Smooth muscle cell (in vitro differentiated cells): Measurements from ENCODE around the gene RSPH1. TPM values are rescaled to one million over a fixed set of nuclear protein-coding genes. Genes with fewer than 3 reads are reported as not detected.

Experiments used
- DNase-seq: peaks from one replicate; lab custom pipeline; 2025; ENCODE audit not compliant: unreplicated experiment; lab: John Stamatoyannopoulos, UW
- H2AFZ ChIP-seq: fragments of 200-600 bp; sonication (generic); 2 replicates; pipeline ENCODE4 v1.6.0; 2016; ENCODE audit warnings: antibody characterized with exemption, low read depth, mild to moderate bottlenecking
- H3F3A ChIP-seq: fragments of 200-600 bp; sonication (generic); 2 replicates; pipeline ENCODE4 v1.6.0; 2017; ENCODE audit warnings: antibody characterized with exemption, low read depth
- H3K27ac ChIP-seq: fragments of 200-600 bp; sonication (generic); 2 replicates; pipeline ENCODE4 v1.5.1; 2016; ENCODE audit warnings: low read depth, mild to moderate bottlenecking
- H3K27me3 ChIP-seq: fragments of 200-600 bp; sonication (generic); 2 replicates; pipeline ENCODE4 v1.6.1; 2016; ENCODE audit warnings: low read depth, mild to moderate bottlenecking
- H3K36me3 ChIP-seq: fragments of 200-600 bp; sonication (generic); 2 replicates; pipeline ENCODE4 v1.5.1; 2016; ENCODE audit warnings: low read depth
- H3K4me1 ChIP-seq: fragments of 200-600 bp; sonication (generic); 2 replicates; pipeline ENCODE4 v1.5.1; 2016; ENCODE audit warnings: low read depth
- H3K4me2 ChIP-seq: fragments of 200-600 bp; sonication (generic); 2 replicates; pipeline ENCODE4 v1.6.0; 2016; ENCODE audit warnings: mild to moderate bottlenecking
- H3K4me3 ChIP-seq: fragments of 200-600 bp; sonication (generic); 2 replicates; pipeline ENCODE4 v1.5.1; 2016; ENCODE audit warnings: mild to moderate bottlenecking
- H3K79me2 ChIP-seq: fragments of 200-600 bp; sonication (generic); 2 replicates; pipeline ENCODE4 v1.6.0; 2016; ENCODE audit warnings: low read depth, mild to moderate bottlenecking
- H3K9ac ChIP-seq: fragments of 200-600 bp; sonication (generic); 2 replicates; pipeline ENCODE4 v1.6.0; 2016; ENCODE audit warnings: low read depth
- H3K9me3 ChIP-seq: fragments of 200-600 bp; sonication (generic); replicated peaks from 2 replicates; pipeline ENCODE4 v1.5.1; 2016; ENCODE audit warnings: low read depth
- H4K20me1 ChIP-seq: fragments of 200-600 bp; sonication (generic); 2 replicates; pipeline ENCODE4 v1.6.0; 2016; ENCODE audit warnings: low read depth
- CTCF ChIP-seq: fragments of 200-600 bp; sonication (generic); IDR thresholded peaks from 2 replicates; pipeline ENCODE4 v1.5.1; 2017; ENCODE audit warnings: borderline replicate concordance, mild to moderate bottlenecking, antibody characterized with exemption; ENCODE audit not compliant: insufficient read depth, poor library complexity, severe bottlenecking
- WGBS: methylation state at CpG from one replicate; pipeline ENCODE4 v1.1.7; 2016; ENCODE audit warnings: low lambda C conversion rate; 5-methylcytosine and 5-hydroxymethylcytosine counted together
- polyA plus RNA-seq: library from polyadenylated mRNA; unstranded; fragments of >200 nt; fragmentation: Nextera tagmentation; extraction: Ambion mirVana; gene quantifications from 2 replicates; pipeline ENCODE4 v1.2.1, GENCODE V29; 2016
- total RNA-seq: library from RNA; depleted of rRNA; stranded (reverse); fragments of >200 nt; gene quantifications from 2 replicates; pipeline ENCODE4 v1.2.3, GENCODE V29; 2014

RSPH1 gene
- total and polyA plus RNA-seq, 2 experiments from 2014 or later: 0.16 TPM; not detected in 1

GRCh38 chr21:42439284-42440186 is 56.5 kb downstream of the RSPH1 start:
- Histone ChIP-seq H3K27ac (no peak overlapping the region), H3K36me3 (no peaks in the 10 kb centered on the region), H3K4me2 (no peak overlapping the region), H4K20me1 (no peaks in the 10 kb centered on the region), H3K4me3 (no peak overlapping the region), H2AFZ (no peak overlapping the region), H3F3A (no peaks in the 10 kb centered on the region), H3K79me2 (no peaks in the 10 kb centered on the region), H3K9me3 (no peaks in the 10 kb centered on the region), H3K9ac (no peak overlapping the region), H3K4me1 (no peaks in the 10 kb centered on the region), H3K27me3 (peaks cover 7% of the 10 kb centered on the region)
- no peak for DNase-seq
- TF ChIP-seq CTCF: no peak
- 85% methylated on average over 13 of the region's 17 CpGs for WGBS

- no peaks in the 10 kb centered on the region for H3F3A ChIP-seq
- DNase-seq: no peak
- peaks cover 7% of the 10 kb centered on the region for H3K27me3 ChIP-seq
- no peaks in the 10 kb centered on the region for H3K4me1 ChIP-seq
- no peaks in the 10 kb centered on the region for H4K20me1 ChIP-seq
- 89% methylated on average over 25 of the region's 25 CpGs for WGBS
- no peaks in the 10 kb centered on the region for H3K79me2 ChIP-seq
- H3K4me2 ChIP-seq: no peak overlapping the region
- no peak overlapping the region for H3K9ac ChIP-seq
- no peak overlapping the region for H3K4me3 ChIP-seq
- no peak overlapping the region for H2AFZ ChIP-seq
- H3K9me3 ChIP-seq: no peaks in the 10 kb centered on the region
- H3K27ac ChIP-seq: no peak overlapping the region
- TF ChIP-seq CTCF: no peak
- no peaks in the 10 kb centered on the region for H3K36me3 ChIP-seq
These were observed 57.5 kb downstream of the RSPH1 start for GRCh38 chr21:42438316-42439205.

- no peaks in the 10 kb centered on the region for H3K9me3 ChIP-seq
- no peaks in the 10 kb centered on the region for H3K36me3 ChIP-seq
- no peak overlapping the region for H3K4me3 ChIP-seq
- no peak for TF ChIP-seq CTCF
- H3K9ac ChIP-seq: no peak overlapping the region
- peaks cover 3% of the 10 kb centered on the region for H3K27me3 ChIP-seq
- DNase-seq: no peak
- H2AFZ ChIP-seq: no peak overlapping the region
- H3K4me2 ChIP-seq: no peak overlapping the region
- H3K79me2 ChIP-seq: no peaks in the 10 kb centered on the region
- H3F3A ChIP-seq: no peaks in the 10 kb centered on the region
- WGBS: 62% methylated on average over 8 of the region's 8 CpGs
- H4K20me1 ChIP-seq: no peaks in the 10 kb centered on the region
- H3K27ac ChIP-seq: no peak overlapping the region
- no peaks in the 10 kb centered on the region for H3K4me1 ChIP-seq
These were observed 58.2 kb downstream of the RSPH1 start for GRCh38 chr21:42437786-42438185.
